Lung (tissue), 12 donors: ENCODE measurements around the gene ZFC3H1. TPM values are rescaled to one million over a fixed set of nuclear protein-coding genes. Genes with fewer than 3 reads are reported as not detected.

Source experiments
- ATAC-seq: fragments of 200-7000 bp; cut with Tn5 transposase; one replicate; pipeline ENCODE4 v1.9.1; 2020; ENCODE audit warnings: moderate number of reproducible peaks; ENCODE audit not compliant: insufficient read depth, low FRiP score
- DNase-seq, 3 donors: peaks; one replicate each; pipeline ENCODE4 v3.0.0-alpha.2; 2013 to 2017
- H3K27ac ChIP-seq, 2 donors: one replicate each; pipeline ENCODE4 v1.5.1; 2013; ENCODE audit warnings: mild to moderate bottlenecking in 2 of 2, moderate library complexity in 2 of 2, control low read depth in 1 of 2, inconsistent platforms in 1 of 2, low read depth in 1 of 2, low read length in 1 of 2
- H3K27me3 ChIP-seq, 3 donors: one replicate each; pipeline ENCODE4 v1.5.1; 2013; ENCODE audit warnings: low read length in 2 of 3; ENCODE audit not compliant: control insufficient read depth in 3 of 3, insufficient read depth in 3 of 3
- H3K36me3 ChIP-seq, 4 donors: one replicate each; pipeline ENCODE4 v1.5.1; 2013; ENCODE audit warnings: low read length in 4 of 4, mild to moderate bottlenecking in 1 of 4, moderate library complexity in 1 of 4; ENCODE audit not compliant: control insufficient read depth in 4 of 4, insufficient read depth in 4 of 4
- H3K4me1 ChIP-seq, 5 donors: one replicate each; pipeline ENCODE4 v1.5.1; 2013; ENCODE audit warnings: low read length in 5 of 5, mild to moderate bottlenecking in 2 of 5, moderate library complexity in 1 of 5; ENCODE audit not compliant: control insufficient read depth in 5 of 5, insufficient read depth in 5 of 5
- H3K4me3 ChIP-seq: one replicate; pipeline ENCODE4 v1.5.1; 2013; ENCODE audit warnings: mild to moderate bottlenecking, control low read depth, moderate library complexity
- H3K9ac ChIP-seq, 2 donors: one replicate each; pipeline ENCODE4 v1.5.1; 2013; ENCODE audit warnings: low read length in 2 of 2, control low read depth in 1 of 2; ENCODE audit not compliant: insufficient read depth in 1 of 2
- H3K9me3 ChIP-seq, 4 donors: one replicate each; pipeline ENCODE4 v1.5.1; 2013; ENCODE audit warnings: low read length in 3 of 4, mild to moderate bottlenecking in 1 of 4, moderate library complexity in 1 of 4; ENCODE audit not compliant: control insufficient read depth in 4 of 4, insufficient read depth in 3 of 4
- CTCF ChIP-seq: IDR thresholded peaks from 2 replicates; pipeline ENCODE4 v1.5.1; 2012; ENCODE audit warnings: mild to moderate bottlenecking; ENCODE audit errors: control extremely low read depth, extremely low read depth
- WGBS, 2 donors: extraction: QIAGEN DNeasy Blood & Tissue Kit; methylation state at CpG; one replicate each; pipeline ENCODE4 v1.1.7; 2013; 5-methylcytosine and 5-hydroxymethylcytosine counted together
- polyA plus RNA-seq, 2 donors: library from polyadenylated mRNA; stranded (reverse); fragments of 200-250 nt; gene quantifications; one replicate each; pipeline ENCODE4 v1.2.1, GENCODE V29; 2013
- total RNA-seq, 2 donors: library from RNA; depleted of rRNA in 1 of 2; stranded (reverse); fragments of >200 nt in 1 of 2; gene quantifications; one replicate each; pipeline ENCODE4 v1.2.1, GENCODE V29; 2014 to 2021
- donor health status: control.
- donor health status: control.
- donor health status: Bipolar disorder and iron deficiency.
- donor health status: healthy.
- donor health status: DM: yes; HTN: yes; CAD: no.

Gene ZFC3H1
- total and polyA plus RNA-seq, 4 donors, result 15.5 to 107 (median 29.6) TPM

GRCh38 chr12:71683633-71684032 is 20.0 kb upstream of the ZFC3H1 start:
- H3K36me3 ChIP-seq, result no peaks in the 10 kb centered on the region
- DNase-seq (no peak), ATAC-seq (no peak)
- H3K9me3 ChIP-seq, result no peaks in the 10 kb centered on the region
- no peak overlapping the region for H3K4me3 ChIP-seq
- no peak overlapping the region for H3K9ac ChIP-seq
- no peak overlapping the region for H3K27ac ChIP-seq
- WGBS, 2 donors, result 91 to 92% methylated on average over 5 of the region's 5 CpGs
- peaks cover 0 to 20% (median 3%) of the 10 kb centered on the region in 5 donors for H3K4me1 ChIP-seq
- no peaks in the 10 kb centered on the region for H3K27me3 ChIP-seq
- TF ChIP-seq CTCF, result no peak

- 84 to 93% methylated on average over 1 of the region's 1 CpG for WGBS, 2 donors
- no peaks in the 10 kb centered on the region for H3K36me3 ChIP-seq
Observed at GRCh38 chr12:71682466-71682865, 18.8 kb upstream of the ZFC3H1 start.

GRCh38 chr12:71671816-71672215 is 8.2 kb upstream of the ZFC3H1 start:
- WGBS, 2 donors, result 65 to 74% methylated on average over 1 of the region's 1 CpG
- ATAC-seq, result no peak
- no peak overlapping the region for H3K9ac ChIP-seq

More at GRCh38 chr12:71682466-71682865, 18.8 kb upstream of the ZFC3H1 start:
- DNase-seq (no peak), ATAC-seq (no peak)
- Histone ChIP-seq H3K4me3 (no peak overlapping the region), H3K27me3 (no peaks in the 10 kb centered on the region), H3K9me3 (no peaks in the 10 kb centered on the region), H3K27ac (no peak overlapping the region), H3K9ac (no peak overlapping the region), H3K4me1 (peaks cover 0 to 9% (median 0%) of the 10 kb centered on the region in 5 donors)
- no peak for TF ChIP-seq CTCF

More at GRCh38 chr12:71671816-71672215, 8.2 kb upstream of the ZFC3H1 start:
- Histone ChIP-seq H3K27ac (no peak overlapping the region), H3K9me3 (no peaks in the 10 kb centered on the region), H3K4me1 (no peaks in the 10 kb centered on the region), H3K4me3 (no peak overlapping the region), H3K36me3 (no peaks in the 10 kb centered on the region), H3K27me3 (no peaks in the 10 kb centered on the region)
- TF ChIP-seq CTCF, result no peak
- DNase-seq, result no peak
